Inferior parietal cortex (tissue), 1 donor: Measurements from ENCODE around the gene TANC1.
"Not testable (repeated sequence)": the region's sequence is repeated elsewhere in the genome, so short reads cannot be mapped to it uniquely, and the experiment has no call there.

Experiments used
- DNase-seq: peaks from one replicate; pipeline ENCODE4 v3.0.0-alpha.2; 2016; ENCODE audit errors: extremely low spot score

The TANC1 gene

GRCh38 chr2:159089543-159089942 lies 121.1 kb downstream of the TANC1 start:
- no peak for DNase-seq

- no peak for DNase-seq
These were observed 122.2 kb downstream of the TANC1 start for GRCh38 chr2:159090514-159091201.

DNA sequence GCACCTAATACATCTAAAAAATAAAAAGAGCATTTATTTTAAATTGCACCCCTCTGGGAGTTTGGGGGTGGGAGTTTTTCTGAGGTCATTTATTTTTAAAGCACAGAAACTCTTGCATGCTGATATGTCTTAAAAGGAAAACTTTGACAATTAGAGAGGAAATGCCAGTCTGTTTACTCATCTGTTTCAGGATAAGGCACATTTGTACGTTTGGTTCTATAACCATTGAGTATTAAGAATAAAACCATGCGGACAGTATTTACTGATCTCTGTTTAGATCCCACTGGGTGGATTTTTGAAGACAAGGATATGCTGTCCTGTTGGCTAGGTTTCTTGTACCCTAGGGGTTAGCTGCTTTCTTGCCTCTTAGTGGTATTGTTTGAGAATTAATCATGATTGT lies 122.9 kb downstream of the TANC1 start:
- DNase-seq = no peak

DNA sequence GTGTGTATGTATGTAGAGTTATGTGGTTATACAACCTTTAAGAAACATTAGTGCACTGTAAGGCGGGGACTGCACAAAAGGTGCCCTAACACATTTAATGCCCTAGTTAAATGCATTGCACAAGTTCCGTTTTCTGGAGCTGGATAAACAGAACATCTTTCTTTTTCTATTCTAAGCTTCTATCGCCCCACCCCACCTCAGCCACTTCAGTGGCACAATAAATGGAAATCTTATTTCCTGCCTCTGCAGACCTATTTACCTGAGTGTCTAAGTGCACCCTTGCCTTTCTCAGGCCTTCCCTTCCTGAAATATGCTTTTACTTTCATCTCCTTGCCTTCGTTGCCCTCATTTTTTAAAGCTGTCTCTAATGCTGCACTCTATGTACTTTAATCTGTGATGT lies 123.5 kb downstream of the TANC1 start:
- DNase-seq = no peak

- DNase-seq = no peak
These were observed 125.1 kb downstream of the TANC1 start for GRCh38 chr2:159093497-159093896.

DNA sequence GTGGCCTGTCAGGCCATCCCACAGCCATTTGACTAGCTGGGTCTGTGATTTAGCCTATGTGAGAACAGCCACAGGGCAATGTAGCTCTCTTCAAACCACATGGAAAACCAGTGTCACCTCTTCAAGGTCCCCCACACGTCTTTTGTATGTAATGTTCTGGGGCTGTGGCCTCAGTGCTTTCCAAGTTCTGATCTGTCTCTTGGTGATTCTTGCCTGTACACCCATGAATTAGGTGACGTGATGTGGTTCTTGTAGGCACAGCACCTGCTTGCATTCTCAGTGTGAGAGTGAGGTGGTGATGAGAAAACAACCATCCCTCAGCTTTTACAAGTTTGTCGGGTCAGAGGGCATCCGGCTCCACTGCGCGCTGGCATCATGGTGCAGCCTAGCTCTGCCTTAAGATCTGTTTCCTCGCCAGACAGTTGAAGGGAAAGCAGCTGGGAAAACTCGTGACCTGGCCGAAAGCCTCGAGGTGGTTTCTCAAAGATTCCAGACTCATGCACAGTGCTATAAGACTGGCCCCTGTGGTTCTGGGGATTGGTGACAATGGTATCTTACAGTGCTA lies 125.8 kb downstream of the TANC1 start:
- DNase-seq = no peak

DNA sequence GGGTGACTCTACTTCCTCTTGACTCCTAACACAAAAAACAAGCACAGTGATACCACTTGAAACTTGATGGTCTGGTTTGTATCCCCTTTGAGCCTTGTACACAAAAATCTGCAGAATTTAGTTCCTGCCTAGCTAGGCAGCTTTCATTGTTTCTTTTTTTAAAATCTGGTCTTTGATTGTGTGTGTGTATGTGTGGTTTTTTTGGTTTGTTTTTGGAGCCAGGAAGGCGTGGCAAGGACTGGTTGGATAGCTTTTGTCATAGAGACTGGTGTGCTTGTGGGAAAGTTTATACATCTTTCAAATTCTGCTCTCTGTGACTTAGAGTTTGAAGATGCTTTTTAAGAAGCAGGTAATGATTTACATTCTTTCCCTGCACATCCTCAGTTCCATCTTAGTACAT lies 127.4 kb downstream of the TANC1 start:
- DNase-seq = no peak

- not testable (repeated sequence) for DNase-seq
These were observed 127.9 kb downstream of the TANC1 start for GRCh38 chr2:159096302-159096855.

- DNase-seq = no peak
These were observed 128.5 kb downstream of the TANC1 start for GRCh38 chr2:159096901-159097300.

DNA sequence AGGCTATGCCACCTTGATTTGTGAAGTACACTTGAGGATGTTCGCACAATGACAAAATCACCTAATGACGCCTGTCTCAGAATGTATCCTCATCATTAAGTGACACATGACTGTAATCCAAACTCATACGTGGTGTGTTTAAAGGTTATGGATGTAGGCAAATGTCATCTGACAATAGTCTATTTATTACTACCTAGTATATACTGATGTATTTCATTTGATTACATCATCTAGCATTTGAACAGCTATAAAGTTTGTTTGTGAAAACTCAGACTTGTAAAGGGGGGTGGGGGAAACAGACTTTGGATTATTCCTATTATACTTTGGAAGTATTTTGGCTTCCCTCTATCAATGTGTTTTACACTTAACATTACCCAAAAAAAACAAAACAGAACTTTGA lies 129.9 kb downstream of the TANC1 start:
- no peak for DNase-seq

- DNase-seq = no peak
These were observed 130.5 kb downstream of the TANC1 start for GRCh38 chr2:159098921-159099411.

GRCh38 chr2:159101755-159102489 lies 133.5 kb downstream of the TANC1 start:
- no peak for DNase-seq

GRCh38 chr2:159103411-159103810 lies 135.0 kb downstream of the TANC1 start:
- no peak for DNase-seq

DNA sequence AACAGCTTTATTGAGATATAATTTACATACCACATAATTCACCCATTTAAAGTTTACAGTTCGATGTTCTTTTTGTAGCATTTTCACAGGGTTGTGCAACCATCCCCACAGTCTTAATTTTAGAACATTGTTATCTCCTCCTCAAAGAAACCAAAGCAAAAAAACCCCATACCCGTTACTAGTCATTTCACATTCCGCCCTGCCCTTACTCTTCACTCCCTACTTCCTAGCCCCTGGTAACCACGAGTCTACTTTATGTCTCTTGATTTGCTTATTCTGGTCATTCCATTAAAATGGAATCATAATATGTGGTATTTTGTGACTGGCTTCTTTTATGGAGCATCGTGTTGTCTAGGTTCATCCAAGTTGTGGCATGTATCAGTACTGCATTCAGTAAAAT lies 137.7 kb downstream of the TANC1 start:
- DNase-seq = no peak

DNA sequence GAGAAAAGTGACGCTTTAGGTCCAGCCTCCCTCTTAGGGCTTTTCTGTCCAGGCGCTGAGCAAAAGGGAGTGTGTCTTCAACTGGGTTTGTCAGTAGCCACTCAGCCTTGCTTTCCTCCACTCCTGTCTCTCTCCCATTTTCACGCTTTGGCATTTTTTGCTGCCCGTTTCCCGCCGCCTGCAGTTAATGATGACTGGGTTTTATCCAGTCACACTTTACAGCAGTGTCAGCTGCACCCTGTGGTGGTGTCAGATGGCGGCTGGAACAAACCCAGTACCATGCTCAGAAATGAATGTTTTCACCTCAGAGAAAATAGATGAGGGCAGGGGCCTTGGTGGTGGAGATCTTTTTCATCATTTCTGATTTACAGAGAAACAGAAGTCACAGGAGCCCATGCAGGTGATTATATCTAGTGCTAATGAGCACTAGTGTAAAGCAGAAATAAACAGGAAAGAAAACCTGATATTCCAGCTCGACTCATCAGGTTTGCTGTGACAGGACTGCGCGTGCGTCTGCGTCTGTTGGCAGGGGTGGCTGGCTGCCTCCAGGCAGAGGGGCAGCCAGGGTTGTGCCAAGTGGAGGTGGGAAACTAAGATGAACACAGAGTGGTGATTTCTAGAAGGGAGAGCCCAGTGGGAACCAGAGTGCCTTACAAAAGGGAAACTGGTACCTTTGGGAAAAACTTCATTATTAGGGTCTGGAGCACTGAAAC lies 139.9 kb downstream of the TANC1 start:
- no peak for DNase-seq

- no peak for DNase-seq
These were observed 141.1 kb downstream of the TANC1 start for GRCh38 chr2:159109517-159109916.

GRCh38 chr2:159110784-159111183 lies 142.3 kb downstream of the TANC1 start:
- DNase-seq = no peak

- no peak for DNase-seq
These were observed 143.0 kb downstream of the TANC1 start for GRCh38 chr2:159111346-159111927.

GRCh38 chr2:159114835-159115234 lies 146.4 kb downstream of the TANC1 start:
- DNase-seq = no peak

- DNase-seq = no peak
These were observed 148.5 kb downstream of the TANC1 start for GRCh38 chr2:159116922-159117321.

- no peak for DNase-seq
These were observed 149.2 kb downstream of the TANC1 start for GRCh38 chr2:159117658-159118057.
